Chondrocyte (in vitro differentiated cells): ENCODE measurements around the gene AHNAK. TPM values are rescaled to one million over a fixed set of nuclear protein-coding genes. Genes with fewer than 3 reads are reported as not detected.

Source experiments
- DNase-seq: peaks from one replicate; pipeline ENCODE4 v3.0.0; 2021; ENCODE audit warnings: mixed read lengths, low spot score
- H3K27ac Mint-ChIP-seq: one replicate; pipeline ENCODE4 v1.8.0; 2021; ENCODE audit warnings: mild to moderate bottlenecking, moderate library complexity, mixed read lengths; ENCODE audit not compliant: unreplicated experiment
- H3K27me3 Mint-ChIP-seq: 2 replicates; pipeline ENCODE4 v1.8.0; 2021; ENCODE audit warnings: low read depth, mixed read lengths
- H3K36me3 Mint-ChIP-seq: 2 replicates; pipeline ENCODE4 v1.8.0; 2021; ENCODE audit warnings: low read depth, mixed read lengths
- H3K4me1 Mint-ChIP-seq: 2 replicates; pipeline ENCODE4 v1.8.0; 2021; ENCODE audit warnings: low read depth, mild to moderate bottlenecking, mixed read lengths
- H3K4me3 Mint-ChIP-seq: one replicate; pipeline ENCODE4 v1.8.0; 2021; ENCODE audit warnings: mild to moderate bottlenecking, moderate library complexity, mixed read lengths; ENCODE audit not compliant: unreplicated experiment
- H3K9me3 Mint-ChIP-seq: 2 replicates; pipeline ENCODE4 v1.8.0; 2021; ENCODE audit warnings: low read depth, mixed read lengths
- CTCF ChIP-seq: fragments of 200-600 bp; sonication (generic); IDR thresholded peaks from 2 replicates; pipeline ENCODE4 v1.5.0; 2021; ENCODE audit warnings: antibody characterized with exemption, mild to moderate bottlenecking, moderate library complexity
- long read RNA-seq: library from polyadenylated mRNA; stranded (forward); transcript quantifications from one replicate; pipeline ENCODE4 v2.0.0, GENCODE V29; 2021
- total RNA-seq: library from RNA; stranded (reverse); gene quantifications from 3 replicates; pipeline ENCODE4 v1.2.1, GENCODE V29; 2021

Gene AHNAK
- total RNA-seq = 476 to 526 TPM (median 514 TPM) in 3 replicates
- long read RNA-seq, full-length matches to known transcripts = 33 of 51 reads
- long read RNA-seq, partial matches to known transcripts = 0 of 51 reads
- long read RNA-seq, other reads (novel, unspliced or antisense) = 18 of 51 reads

GRCh38 chr11:62546244-62546928, at the start of gene AHNAK:
Gene AHNAK (minus strand): TSS chr11:62546806. CDS start chr11:62536098, 10,708 bp downstream.
- no peaks in the 10 kb centered on the region for H3K36me3 Mint-ChIP-seq
- H3K27ac Mint-ChIP-seq = peak within 1 kb of the TSS; percentile 95
- H3K27me3 Mint-ChIP-seq = no peaks in the 10 kb centered on the region
- peaks cover 55% of the 10 kb centered on the region for H3K4me1 Mint-ChIP-seq
- peak; percentile 2 for TF ChIP-seq CTCF
- DNase-seq = peak; percentile 94
- H3K4me3 Mint-ChIP-seq = peak within 1 kb of the TSS; percentile 92
- H3K9me3 Mint-ChIP-seq = no peaks in the 10 kb centered on the region

- no peak for TF ChIP-seq CTCF
- H3K4me1 Mint-ChIP-seq = peaks cover 38% of the 10 kb centered on the region
Measured at GRCh38 chr11:62595124-62595523, 48.5 kb upstream of the AHNAK start.

GRCh38 chr11:62593434-62594044, 46.9 kb upstream of the AHNAK start:
- no peaks in the 10 kb centered on the region for H3K27me3 Mint-ChIP-seq
- H3K27ac Mint-ChIP-seq = peak overlapping the region; percentile 92
- peak; percentile 76 for TF ChIP-seq CTCF
- peak overlapping the region; percentile 16 for H3K4me3 Mint-ChIP-seq
- H3K36me3 Mint-ChIP-seq = peaks cover 37% of the 10 kb centered on the region
- no peaks in the 10 kb centered on the region for H3K9me3 Mint-ChIP-seq
- H3K4me1 Mint-ChIP-seq = peaks cover 27% of the 10 kb centered on the region
- no peak for DNase-seq

More at GRCh38 chr11:62595124-62595523, 48.5 kb upstream of the AHNAK start:
- Mint-ChIP-seq H3K27me3 (no peaks in the 10 kb centered on the region), H3K9me3 (no peaks in the 10 kb centered on the region), H3K36me3 (peaks cover 40% of the 10 kb centered on the region), H3K4me3 (no peak overlapping the region), H3K27ac (no peak overlapping the region)
- no peak for DNase-seq

- no peak for TF ChIP-seq CTCF
- Mint-ChIP-seq H3K27ac (peak overlapping the region; percentile 69), H3K27me3 (no peaks in the 10 kb centered on the region), H3K36me3 (peaks cover 33% of the 10 kb centered on the region), H3K4me3 (no peak overlapping the region), H3K4me1 (peaks cover 27% of the 10 kb centered on the region), H3K9me3 (no peaks in the 10 kb centered on the region)
- no peak for DNase-seq
Measured at GRCh38 chr11:62592989-62593421, 46.4 kb upstream of the AHNAK start.

GRCh38 chr11:62592146-62592815, 45.7 kb upstream of the AHNAK start:
- Mint-ChIP-seq H3K36me3 (peaks cover 29% of the 10 kb centered on the region), H3K4me1 (peaks cover 27% of the 10 kb centered on the region), H3K27me3 (no peaks in the 10 kb centered on the region), H3K4me3 (peak overlapping the region; percentile 86), H3K27ac (peak overlapping the region; percentile 96), H3K9me3 (no peaks in the 10 kb centered on the region)
- TF ChIP-seq CTCF = peak; percentile 3
- DNase-seq = no peak
